Measurements from ENCODE around the gene KLRC4.
"Not testable (repeated sequence)": the region's sequence is repeated elsewhere in the genome, so short reads cannot be mapped to it uniquely, and the experiment has no call there.

Gene KLRC4, protein sequence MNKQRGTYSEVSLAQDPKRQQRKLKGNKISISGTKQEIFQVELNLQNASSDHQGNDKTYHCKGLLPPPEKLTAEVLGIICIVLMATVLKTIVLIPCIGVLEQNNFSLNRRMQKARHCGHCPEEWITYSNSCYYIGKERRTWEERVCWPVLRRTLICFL

GRCh38 chr12:10409392-10409791 is at the start of gene KLRC4:
Gene KLRC4, minus strand, starts transcription at chr12:10409757. Its CDS starts 182 bp downstream, at chr12:10409575.
- no peaks in the 10 kb centered on the region for H3K27me3 ChIP-seq (ENCODE audit: control insufficient read depth in 2 of 2, insufficient read depth in 2 of 2, low read length in 2 of 2)
- H3K27ac ChIP-seq (ENCODE audit: low read depth in 2 of 2, low read length in 2 of 2) = no peak within 1 kb of the TSS
- no peak within 1 kb of the TSS for H3K4me3 ChIP-seq (ENCODE audit: low read length in 2 of 2)
- no peaks in the 10 kb centered on the region for H3K36me3 ChIP-seq (ENCODE audit: control insufficient read depth in 2 of 2, insufficient read depth in 2 of 2, low read length in 2 of 2)
- H3K4me1 ChIP-seq (ENCODE audit: control insufficient read depth in 2 of 2, insufficient read depth in 2 of 2, low read length in 2 of 2) = no peaks in the 10 kb centered on the region
- H3K9me3 ChIP-seq (ENCODE audit: control insufficient read depth in 2 of 2, low read length in 2 of 2) = no peaks in the 10 kb centered on the region
- H3K9ac ChIP-seq (ENCODE audit: low read depth in 1 of 2, low read length in 2 of 2) = no peak within 1 kb of the TSS

- Histone ChIP-seq H3K27ac (ENCODE audit: low read depth in 2 of 2, low read length in 2 of 2) (no peak overlapping the region), H3K36me3 (ENCODE audit: control insufficient read depth in 2 of 2, insufficient read depth in 2 of 2, low read length in 2 of 2) (no peaks in the 10 kb centered on the region), H3K4me3 (ENCODE audit: low read length in 2 of 2) (no peak overlapping the region), H3K4me1 (ENCODE audit: control insufficient read depth in 2 of 2, insufficient read depth in 2 of 2, low read length in 2 of 2) (peaks cover 0 to 2% of the 10 kb centered on the region in 2 donors), H3K27me3 (ENCODE audit: control insufficient read depth in 2 of 2, insufficient read depth in 2 of 2, low read length in 2 of 2) (no peaks in the 10 kb centered on the region), H3K9ac (ENCODE audit: low read depth in 1 of 2, low read length in 2 of 2) (no peak overlapping the region), H3K9me3 (ENCODE audit: control insufficient read depth in 2 of 2, low read length in 2 of 2) (peaks cover 3 to 4% of the 10 kb centered on the region in 2 donors)
Observed at GRCh38 chr12:10457760-10458159, 48.2 kb upstream of the KLRC4 start.

DNA sequence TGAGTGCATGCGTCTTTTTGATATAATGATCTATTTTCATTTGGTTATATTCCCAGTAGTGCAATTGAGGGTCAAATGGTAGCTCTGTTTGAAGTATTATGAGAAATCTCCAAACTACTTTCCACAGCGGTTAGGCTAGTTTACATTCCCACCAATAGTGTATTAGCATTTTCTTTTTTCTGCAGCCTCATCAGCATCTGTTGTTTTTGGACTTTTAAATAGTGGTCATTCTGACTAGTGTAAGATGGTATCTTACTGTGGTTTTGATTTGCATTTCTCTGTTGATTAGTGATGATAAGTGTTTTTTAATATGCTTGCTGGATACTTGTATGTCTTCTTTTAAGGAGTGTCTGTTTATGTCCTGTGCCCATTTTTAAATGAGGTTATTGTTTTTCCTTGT is 47.3 kb upstream of the KLRC4 start:
- Histone ChIP-seq H3K27me3 (ENCODE audit: control insufficient read depth in 2 of 2, insufficient read depth in 2 of 2, low read length in 2 of 2) (no peaks in the 10 kb centered on the region), H3K9ac (ENCODE audit: low read depth in 1 of 2, low read length in 2 of 2) (no peak overlapping the region), H3K27ac (ENCODE audit: low read depth in 2 of 2, low read length in 2 of 2) (no peak overlapping the region), H3K36me3 (ENCODE audit: control insufficient read depth in 2 of 2, insufficient read depth in 2 of 2, low read length in 2 of 2) (no peaks in the 10 kb centered on the region), H3K4me1 (ENCODE audit: control insufficient read depth in 2 of 2, insufficient read depth in 2 of 2, low read length in 2 of 2) (peaks cover 0 to 2% of the 10 kb centered on the region in 2 donors), H3K4me3 (ENCODE audit: low read length in 2 of 2) (no peak overlapping the region), H3K9me3 (ENCODE audit: control insufficient read depth in 2 of 2, low read length in 2 of 2) (peaks cover 3 to 4% of the 10 kb centered on the region in 2 donors)

DNA sequence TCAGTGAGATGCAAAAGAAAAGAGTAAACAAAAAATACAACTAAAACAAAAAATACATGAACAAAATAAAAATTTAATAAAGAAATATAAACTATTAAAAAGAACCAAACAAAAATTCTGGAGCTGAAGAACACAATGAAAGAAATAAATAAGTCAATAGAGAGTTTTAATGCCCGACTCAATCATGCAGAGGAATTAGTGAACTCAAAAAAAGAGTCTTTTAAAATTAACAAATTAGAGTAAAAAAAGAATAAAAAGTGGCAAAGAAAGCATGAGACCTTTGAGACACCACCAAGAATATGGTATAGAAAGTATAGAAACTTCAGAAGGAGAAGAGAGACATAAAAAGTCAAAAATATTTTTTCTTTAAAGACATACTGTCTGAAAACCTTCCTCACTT is 46.2 kb upstream of the KLRC4 start:
- Histone ChIP-seq H3K27ac (ENCODE audit: low read depth in 2 of 2, low read length in 2 of 2) (no peak overlapping the region), H3K9me3 (ENCODE audit: control insufficient read depth in 2 of 2, low read length in 2 of 2) (peaks cover 3 to 4% of the 10 kb centered on the region in 2 donors), H3K27me3 (ENCODE audit: control insufficient read depth in 2 of 2, insufficient read depth in 2 of 2, low read length in 2 of 2) (no peaks in the 10 kb centered on the region), H3K9ac (ENCODE audit: low read depth in 1 of 2, low read length in 2 of 2) (no peak overlapping the region), H3K4me1 (ENCODE audit: control insufficient read depth in 2 of 2, insufficient read depth in 2 of 2, low read length in 2 of 2) (peaks cover 0 to 2% of the 10 kb centered on the region in 2 donors), H3K4me3 (ENCODE audit: low read length in 2 of 2) (no peak overlapping the region), H3K36me3 (ENCODE audit: control insufficient read depth in 2 of 2, insufficient read depth in 2 of 2, low read length in 2 of 2) (no peaks in the 10 kb centered on the region)

DNA sequence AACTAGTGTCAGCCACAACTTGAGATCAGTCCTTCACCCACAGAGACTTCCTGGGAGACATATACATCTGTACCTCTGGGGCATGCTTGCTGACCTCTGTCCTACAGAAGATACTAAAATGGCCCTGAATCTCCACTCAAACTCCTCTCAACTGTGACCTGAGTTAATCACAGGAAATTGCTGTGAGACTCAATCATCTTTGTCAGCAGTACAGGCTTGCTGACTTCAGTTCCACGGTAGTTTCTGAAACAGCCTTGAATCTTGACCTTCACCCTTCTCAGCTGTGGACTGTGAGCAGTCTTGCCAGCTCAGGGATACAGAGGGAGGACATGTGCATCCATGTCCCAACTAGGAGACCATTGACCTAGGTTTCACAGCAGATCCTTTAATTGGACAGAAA is 45.0 kb upstream of the KLRC4 start:
- no peaks in the 10 kb centered on the region for H3K27me3 ChIP-seq (ENCODE audit: control insufficient read depth in 2 of 2, insufficient read depth in 2 of 2, low read length in 2 of 2)
- no peak overlapping the region for H3K4me3 ChIP-seq (ENCODE audit: low read length in 2 of 2)
- no peak overlapping the region for H3K27ac ChIP-seq (ENCODE audit: low read depth in 2 of 2, low read length in 2 of 2)
- H3K36me3 ChIP-seq (ENCODE audit: control insufficient read depth in 2 of 2, insufficient read depth in 2 of 2, low read length in 2 of 2) = no peaks in the 10 kb centered on the region
- H3K9ac ChIP-seq (ENCODE audit: low read depth in 1 of 2, low read length in 2 of 2) = no peak overlapping the region
- H3K9me3 ChIP-seq (ENCODE audit: control insufficient read depth in 2 of 2, low read length in 2 of 2) = peaks cover 3 to 4% of the 10 kb centered on the region in 2 donors
- peaks cover 0 to 2% of the 10 kb centered on the region in 2 donors for H3K4me1 ChIP-seq (ENCODE audit: control insufficient read depth in 2 of 2, insufficient read depth in 2 of 2, low read length in 2 of 2)

GRCh38 chr12:10453156-10453555 is 43.6 kb upstream of the KLRC4 start, which contains the start of gene KLRC1:
Gene KLRC1, minus strand, starts transcription at chr12:10453377. Its CDS starts 2,221 bp downstream, at chr12:10451156.
- Histone ChIP-seq H3K36me3 (ENCODE audit: control insufficient read depth in 2 of 2, insufficient read depth in 2 of 2, low read length in 2 of 2) (no peaks in the 10 kb centered on the region), H3K9me3 (ENCODE audit: control insufficient read depth in 2 of 2, low read length in 2 of 2) (peaks cover 3 to 4% of the 10 kb centered on the region in 2 donors), H3K4me3 (ENCODE audit: low read length in 2 of 2) (no peak within 1 kb of the TSS)

GRCh38 chr12:10448236-10448635 is 38.7 kb upstream of the KLRC4 start:
- no peak overlapping the region for H3K27ac ChIP-seq (ENCODE audit: low read depth in 2 of 2, low read length in 2 of 2)
- H3K9ac ChIP-seq (ENCODE audit: low read depth in 1 of 2, low read length in 2 of 2) = no peak overlapping the region
- H3K4me1 ChIP-seq (ENCODE audit: control insufficient read depth in 2 of 2, insufficient read depth in 2 of 2, low read length in 2 of 2) = no peaks in the 10 kb centered on the region
- no peak overlapping the region for H3K4me3 ChIP-seq (ENCODE audit: low read length in 2 of 2)
- H3K9me3 ChIP-seq (ENCODE audit: control insufficient read depth in 2 of 2, low read length in 2 of 2) = no peaks in the 10 kb centered on the region
- H3K27me3 ChIP-seq (ENCODE audit: control insufficient read depth in 2 of 2, insufficient read depth in 2 of 2, low read length in 2 of 2) = no peaks in the 10 kb centered on the region
- no peaks in the 10 kb centered on the region for H3K36me3 ChIP-seq (ENCODE audit: control insufficient read depth in 2 of 2, insufficient read depth in 2 of 2, low read length in 2 of 2)

More at GRCh38 chr12:10453156-10453555, 43.6 kb upstream of the KLRC4 start, which contains the start of gene KLRC1:
- H3K4me1 ChIP-seq (ENCODE audit: control insufficient read depth in 2 of 2, insufficient read depth in 2 of 2, low read length in 2 of 2) = peaks cover 0 to 2% of the 10 kb centered on the region in 2 donors
- no peaks in the 10 kb centered on the region for H3K27me3 ChIP-seq (ENCODE audit: control insufficient read depth in 2 of 2, insufficient read depth in 2 of 2, low read length in 2 of 2)
- no peak within 1 kb of the TSS for H3K9ac ChIP-seq (ENCODE audit: low read depth in 1 of 2, low read length in 2 of 2)
- no peak within 1 kb of the TSS for H3K27ac ChIP-seq (ENCODE audit: low read depth in 2 of 2, low read length in 2 of 2)

DNA sequence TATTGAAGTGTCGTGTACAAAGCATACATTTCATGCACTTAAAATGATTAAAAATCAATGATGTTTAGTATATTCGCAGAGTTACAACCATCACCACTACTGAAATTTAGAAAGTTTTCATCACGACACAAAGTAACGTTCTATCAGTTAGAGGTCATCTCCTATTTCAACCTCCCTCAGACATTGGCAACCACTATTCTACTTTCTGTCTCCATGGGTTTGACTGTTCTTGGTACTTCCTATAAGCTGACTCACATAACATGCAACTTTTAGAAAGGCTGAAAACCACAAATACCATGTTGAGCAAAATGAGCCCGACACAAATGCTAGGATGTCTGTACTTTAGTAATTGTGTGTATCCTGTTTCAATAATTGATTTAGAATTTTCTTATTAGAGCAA is 36.5 kb upstream of the KLRC4 start:
- H3K27me3 ChIP-seq (ENCODE audit: control insufficient read depth in 2 of 2, insufficient read depth in 2 of 2, low read length in 2 of 2) = not testable (repeated sequence)

GRCh38 chr12:10441144-10441543 is 31.6 kb upstream of the KLRC4 start:
- H3K9me3 ChIP-seq (ENCODE audit: control insufficient read depth in 2 of 2, low read length in 2 of 2); H3K4me3 ChIP-seq (ENCODE audit: low read length in 2 of 2); H3K4me1 ChIP-seq (ENCODE audit: control insufficient read depth in 2 of 2, insufficient read depth in 2 of 2, low read length in 2 of 2); H3K9ac ChIP-seq (ENCODE audit: low read depth in 1 of 2, low read length in 2 of 2); H3K27me3 ChIP-seq (ENCODE audit: control insufficient read depth in 2 of 2, insufficient read depth in 2 of 2, low read length in 2 of 2); H3K27ac ChIP-seq (ENCODE audit: low read depth in 2 of 2, low read length in 2 of 2); H3K36me3 ChIP-seq (ENCODE audit: control insufficient read depth in 2 of 2, insufficient read depth in 2 of 2, low read length in 2 of 2): not testable (repeated sequence)

More for the DNA sequence above, 36.5 kb upstream of the KLRC4 start:
- not testable (repeated sequence) for H3K27ac ChIP-seq (ENCODE audit: low read depth in 2 of 2, low read length in 2 of 2); H3K4me3 ChIP-seq (ENCODE audit: low read length in 2 of 2); H3K36me3 ChIP-seq (ENCODE audit: control insufficient read depth in 2 of 2, insufficient read depth in 2 of 2, low read length in 2 of 2); H3K9ac ChIP-seq (ENCODE audit: low read depth in 1 of 2, low read length in 2 of 2); H3K9me3 ChIP-seq (ENCODE audit: control insufficient read depth in 2 of 2, low read length in 2 of 2); H3K4me1 ChIP-seq (ENCODE audit: control insufficient read depth in 2 of 2, insufficient read depth in 2 of 2, low read length in 2 of 2)

GRCh38 chr12:10439608-10440274 is 30.2 kb upstream of the KLRC4 start:
- not testable (repeated sequence) for H3K27me3 ChIP-seq (ENCODE audit: control insufficient read depth in 2 of 2, insufficient read depth in 2 of 2, low read length in 2 of 2); H3K4me1 ChIP-seq (ENCODE audit: control insufficient read depth in 2 of 2, insufficient read depth in 2 of 2, low read length in 2 of 2); H3K9ac ChIP-seq (ENCODE audit: low read depth in 1 of 2, low read length in 2 of 2); H3K36me3 ChIP-seq (ENCODE audit: control insufficient read depth in 2 of 2, insufficient read depth in 2 of 2, low read length in 2 of 2); H3K27ac ChIP-seq (ENCODE audit: low read depth in 2 of 2, low read length in 2 of 2); H3K4me3 ChIP-seq (ENCODE audit: low read length in 2 of 2); H3K9me3 ChIP-seq (ENCODE audit: control insufficient read depth in 2 of 2, low read length in 2 of 2)
